Raji (cell line): Measurements from ENCODE around the gene DSP.

Source experiments
- POLR2A ChIP-seq: IDR thresholded peaks from 2 replicates; pipeline ENCODE4 v1.6.1; 2011; ENCODE audit warnings: low read depth, low read length, control low read depth; ENCODE audit not compliant: insufficient read depth

The DSP gene

DNA sequence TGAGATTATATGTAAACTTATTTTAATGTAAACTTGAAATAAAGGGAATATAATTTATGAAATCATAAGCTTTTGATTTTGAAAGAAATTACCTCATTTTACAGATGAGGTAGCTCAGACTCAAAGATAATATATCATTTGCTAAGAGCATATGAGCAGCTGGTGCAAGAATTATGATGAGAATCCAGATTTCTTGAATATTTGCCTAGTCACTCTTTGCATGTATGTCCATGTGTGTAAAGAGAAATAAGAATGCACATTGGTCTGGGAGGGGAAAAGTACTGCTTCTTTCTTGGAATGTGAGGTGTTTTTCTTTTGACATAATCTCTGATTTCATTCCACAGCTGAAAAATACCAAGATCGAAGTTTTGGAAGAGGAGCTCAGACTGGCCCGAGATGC, 37.5 kb downstream of the DSP start:
- TF ChIP-seq POLR2A, result no peak

DNA sequence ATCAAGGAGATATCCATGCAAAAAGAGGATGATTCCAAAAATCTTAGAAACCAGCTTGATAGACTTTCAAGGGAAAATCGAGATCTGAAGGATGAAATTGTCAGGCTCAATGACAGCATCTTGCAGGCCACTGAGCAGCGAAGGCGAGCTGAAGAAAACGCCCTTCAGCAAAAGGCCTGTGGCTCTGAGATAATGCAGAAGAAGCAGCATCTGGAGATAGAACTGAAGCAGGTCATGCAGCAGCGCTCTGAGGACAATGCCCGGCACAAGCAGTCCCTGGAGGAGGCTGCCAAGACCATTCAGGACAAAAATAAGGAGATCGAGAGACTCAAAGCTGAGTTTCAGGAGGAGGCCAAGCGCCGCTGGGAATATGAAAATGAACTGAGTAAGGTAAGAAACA, 38.4 kb downstream of the DSP start:
- no peak for TF ChIP-seq POLR2A

DNA sequence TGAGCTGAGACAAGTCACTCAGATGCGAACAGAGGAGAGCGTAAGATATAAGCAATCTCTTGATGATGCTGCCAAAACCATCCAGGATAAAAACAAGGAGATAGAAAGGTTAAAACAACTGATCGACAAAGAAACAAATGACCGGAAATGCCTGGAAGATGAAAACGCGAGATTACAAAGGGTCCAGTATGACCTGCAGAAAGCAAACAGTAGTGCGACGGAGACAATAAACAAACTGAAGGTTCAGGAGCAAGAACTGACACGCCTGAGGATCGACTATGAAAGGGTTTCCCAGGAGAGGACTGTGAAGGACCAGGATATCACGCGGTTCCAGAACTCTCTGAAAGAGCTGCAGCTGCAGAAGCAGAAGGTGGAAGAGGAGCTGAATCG, 39.1 kb downstream of the DSP start:
- no peak for TF ChIP-seq POLR2A

GRCh38 chr6:7580927-7581618, 39.6 kb downstream of the DSP start:
- no peak for TF ChIP-seq POLR2A

GRCh38 chr6:7585287-7585930, 43.9 kb downstream of the DSP start:
- TF ChIP-seq POLR2A, result no peak

DNA sequence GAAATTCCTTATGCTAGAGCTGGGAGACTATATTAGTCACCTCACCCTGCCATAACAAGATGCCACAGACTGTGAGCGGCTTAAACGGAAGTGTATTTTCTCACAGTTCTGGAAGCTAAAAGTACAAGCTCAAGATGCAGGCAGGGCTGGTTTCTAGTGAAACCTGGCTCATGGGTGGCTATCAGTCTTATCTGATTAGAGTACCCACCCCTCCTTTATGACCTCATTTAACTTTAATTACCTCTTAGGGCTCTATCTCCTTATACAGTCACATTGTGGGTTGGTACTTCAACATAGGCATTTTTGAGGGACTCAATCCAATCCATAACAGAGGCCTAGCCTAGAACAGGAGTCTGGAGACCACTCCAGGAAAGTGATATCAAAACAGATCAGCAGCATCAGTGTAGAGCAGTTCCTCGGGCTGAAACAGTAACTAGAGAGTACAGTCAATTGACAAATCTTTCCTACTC, 46.2 kb downstream of the DSP start:
- no peak for TF ChIP-seq POLR2A

- no peak for TF ChIP-seq POLR2A
These were observed 47.0 kb downstream of the DSP start for GRCh38 chr6:7588506-7588905.

DNA sequence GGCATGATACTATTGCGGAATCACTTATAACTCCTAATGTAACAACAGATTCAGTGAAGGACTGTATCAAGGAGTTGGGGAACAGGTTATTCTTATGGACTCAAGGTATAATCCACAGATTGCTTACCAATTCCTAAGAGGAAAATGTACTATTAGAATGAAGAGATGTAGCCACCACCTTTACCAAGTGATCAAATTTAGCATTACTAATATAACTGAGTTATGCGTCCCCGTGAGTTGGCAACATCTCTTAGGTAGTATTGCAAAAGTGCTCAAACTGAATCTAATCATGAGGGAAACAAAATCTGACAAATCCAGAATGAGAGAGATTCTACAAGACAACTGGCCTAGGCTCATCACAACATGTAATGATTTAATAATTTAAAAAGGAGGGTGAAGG, 47.8 kb downstream of the DSP start:
- no peak for TF ChIP-seq POLR2A

DNA sequence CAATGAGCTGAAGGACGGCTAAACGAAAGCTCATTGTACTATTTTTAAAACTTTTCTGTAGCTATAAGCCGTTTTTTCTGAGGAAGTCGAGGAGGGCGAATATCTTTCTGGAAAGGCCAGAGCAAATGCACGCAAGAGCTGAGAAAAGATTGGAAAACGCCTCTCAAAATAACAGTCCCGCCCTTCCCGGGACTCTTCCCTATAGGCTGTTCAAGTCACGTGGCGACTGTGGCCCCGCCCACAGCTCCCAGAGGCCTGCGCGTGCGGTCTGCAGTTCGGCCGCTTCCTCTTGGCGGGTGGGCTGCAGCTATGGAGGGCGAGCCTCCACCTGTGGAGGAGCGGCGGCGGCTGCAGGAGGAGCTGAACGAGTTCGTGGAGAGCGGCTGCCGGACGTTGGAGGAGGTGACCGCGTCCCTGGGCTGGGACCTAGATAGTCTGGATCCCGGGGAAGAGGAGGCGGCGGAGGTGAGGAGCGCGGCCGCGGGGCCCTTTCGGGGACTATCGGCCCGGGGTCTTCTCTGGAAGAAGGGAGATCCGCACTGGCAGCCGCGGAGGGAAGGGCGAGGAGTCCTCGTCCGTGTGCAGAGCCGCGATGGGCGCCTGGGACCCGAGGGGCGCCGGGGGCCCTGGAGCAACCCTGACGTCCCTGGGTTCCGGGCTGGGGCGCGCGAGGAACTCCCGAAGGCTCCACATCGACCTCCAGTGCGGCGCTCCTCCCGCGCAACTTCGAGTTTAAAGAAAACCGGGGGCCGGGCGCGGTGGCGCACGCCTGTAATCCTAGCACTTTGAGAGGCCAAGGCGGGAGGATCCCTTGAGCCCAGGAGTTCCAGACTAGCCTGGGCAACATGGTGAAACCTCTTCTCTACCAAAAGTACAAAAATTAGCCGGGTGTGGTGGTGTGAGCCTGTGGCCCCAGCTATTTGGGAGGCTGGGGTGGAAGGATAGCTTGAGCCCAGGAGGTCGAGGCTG, 48.8 kb downstream of the DSP start, which contains the start of gene SNRNP48:
SNRNP48 (plus strand) TSS at position 250 of the 969 bp plus-strand sequence; CDS start at position 310, 60 bp downstream.
- TF ChIP-seq POLR2A, result peak; percentile 92

DNA sequence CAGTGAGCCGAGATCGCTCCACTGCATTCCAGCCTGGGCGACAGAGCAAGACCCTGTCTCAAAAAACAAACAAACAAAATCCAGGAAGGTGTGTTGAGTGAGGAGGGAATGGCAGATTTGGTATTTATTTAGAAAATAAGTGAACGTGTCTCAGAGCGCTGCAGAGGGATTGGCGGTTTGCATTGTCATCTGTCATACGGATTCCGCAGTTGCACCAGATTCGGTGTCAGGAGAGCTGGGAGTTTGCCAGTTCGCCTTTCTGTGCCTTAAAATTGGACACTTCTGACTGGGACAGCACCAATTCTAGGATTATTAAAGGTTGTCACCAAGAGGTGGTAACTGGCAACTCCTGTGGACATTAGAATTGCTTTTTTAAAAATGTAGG, 49.4 kb downstream of the DSP start:
- TF ChIP-seq POLR2A, result no peak

DNA sequence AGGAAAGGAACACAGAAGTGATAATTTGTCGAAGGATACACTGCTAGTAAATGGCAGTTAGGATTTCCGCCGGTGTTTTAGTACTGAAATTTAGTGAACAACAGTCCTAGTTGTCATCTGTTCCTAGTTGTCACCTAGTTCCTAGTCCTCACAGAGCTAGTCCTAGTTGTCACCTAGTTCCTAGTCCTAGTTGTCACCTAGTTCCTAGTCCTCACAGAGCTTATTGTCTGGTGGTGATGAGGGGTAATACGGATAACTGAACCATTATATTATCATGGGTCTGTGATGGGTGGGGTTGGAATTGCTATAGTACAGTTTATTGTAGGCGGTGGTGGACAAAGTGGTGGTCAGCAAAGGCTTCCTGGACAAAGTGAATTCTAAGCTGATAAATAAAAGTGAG, 50.3 kb downstream of the DSP start:
- TF ChIP-seq POLR2A, result no peak

- no peak for TF ChIP-seq POLR2A
These were observed 51.8 kb downstream of the DSP start for GRCh38 chr6:7593229-7593628.

- no peak for TF ChIP-seq POLR2A
These were observed 53.2 kb downstream of the DSP start for GRCh38 chr6:7594579-7595125.

DNA sequence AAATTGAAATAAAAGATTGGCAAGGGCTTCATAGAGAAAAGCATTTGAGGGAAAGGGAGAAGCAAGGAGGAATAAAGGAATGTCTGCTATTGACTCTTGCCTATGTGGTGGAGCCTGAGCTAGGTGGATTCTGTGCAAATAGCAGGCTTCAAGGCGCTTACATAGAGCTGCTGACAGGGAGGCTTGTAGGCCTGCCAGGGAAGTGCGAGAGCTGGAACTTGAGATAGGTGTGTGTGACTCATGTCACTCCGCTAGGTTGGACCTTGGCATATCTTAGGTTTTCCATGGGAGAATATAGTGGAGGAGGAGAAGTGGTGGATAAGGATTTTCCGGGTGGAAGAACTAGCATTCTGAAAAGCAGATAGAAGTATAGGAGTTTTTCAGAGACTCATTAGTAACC, 62.5 kb downstream of the DSP start:
- TF ChIP-seq POLR2A, result no peak

DNA sequence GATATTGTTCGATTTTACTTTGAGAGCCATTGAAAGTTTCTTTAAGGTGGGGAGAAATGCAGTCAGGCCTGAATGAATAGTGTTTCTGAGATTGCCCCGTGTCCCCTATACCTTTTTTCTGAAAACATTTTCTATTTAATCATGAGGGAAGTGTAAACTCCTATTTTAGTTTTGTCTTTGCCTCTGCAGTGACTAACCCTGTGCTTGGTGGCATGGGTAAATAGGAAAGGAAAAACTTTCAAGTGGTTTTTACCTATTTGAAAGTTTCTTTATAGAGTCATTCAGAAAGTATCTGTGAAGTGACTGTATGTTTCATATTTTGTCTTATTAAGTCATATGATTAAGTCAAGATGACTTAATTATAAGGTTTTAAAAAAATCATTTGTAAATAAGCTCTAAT, 63.0 kb downstream of the DSP start:
- TF ChIP-seq POLR2A, result no peak
